Measurements from ENCODE around the gene CELF4. TPM values are rescaled to one million over a fixed set of nuclear protein-coding genes. Genes with fewer than 3 reads are reported as not detected.

The CELF4 gene
- total and polyA plus RNA-seq, 2 donors (not counting 1 experiment from before 2014, with no cell fraction given), result 0.17 TPM; not detected in 1

GRCh38 chr18:37254973-37255372 lies 310.6 kb downstream of the CELF4 start:
- no peak overlapping the region for H3K9ac ChIP-seq (ENCODE audit: insufficient read depth, low read length)
- H3K27me3 ChIP-seq (ENCODE audit: control insufficient read depth, insufficient read depth, low read length), result peaks cover 13% of the 10 kb centered on the region
- TF ChIP-seq EZH2 (IDR thresholded peaks at IDR 0.05; ENCODE audit: low read length, missing control alignments), result no peak
- TF ChIP-seq CTCF (conservative IDR thresholded peaks at IDR 0.05 in 1 of 2, IDR thresholded peaks at IDR 0.05 in 1 of 2; ENCODE audit: low read depth in 1 of 2, low read length in 2 of 2), result no peak
- H3K9me3 ChIP-seq (ENCODE audit: control insufficient read depth, insufficient read depth, low read depth, low read length), result no peaks in the 10 kb centered on the region
- H4K20me1 ChIP-seq (ENCODE audit: control insufficient read depth, extremely low read depth, insufficient read depth, low read length), result no peaks in the 10 kb centered on the region
- no peaks in the 10 kb centered on the region for H3K4me1 ChIP-seq (ENCODE audit: control insufficient read depth, extremely low read depth, insufficient read depth, low read length)
- no peak overlapping the region for H3K4me2 ChIP-seq (ENCODE audit: extremely low read depth, insufficient read depth, low read length)
- H3K79me2 ChIP-seq (ENCODE audit: control insufficient read depth, insufficient read depth, low read length), result no peaks in the 10 kb centered on the region
- no peaks in the 10 kb centered on the region for H3K36me3 ChIP-seq (ENCODE audit: control insufficient read depth, insufficient read depth, low read length)
- DNase-seq (ENCODE audit: low read depth in 2 of 2), result no peak
- H3K27ac ChIP-seq (ENCODE audit: insufficient read depth, low read length), result no peak overlapping the region
- no peak overlapping the region for H3K4me3 ChIP-seq (replicated peaks in 1 of 4; ENCODE audit: control extremely low read depth in 1 of 4, insufficient read depth in 1 of 4, low read depth in 3 of 4, low read length in 4 of 4)
- no peak overlapping the region for H2AFZ ChIP-seq (ENCODE audit: low read length)

GRCh38 chr18:37254236-37254754 lies 311.3 kb downstream of the CELF4 start:
- Histone ChIP-seq H3K4me3 (replicated peaks in 1 of 4; ENCODE audit: control extremely low read depth in 1 of 4, insufficient read depth in 1 of 4, low read depth in 3 of 4, low read length in 4 of 4) (no peak overlapping the region), H3K27ac (ENCODE audit: insufficient read depth, low read length) (no peak overlapping the region), H4K20me1 (ENCODE audit: control insufficient read depth, extremely low read depth, insufficient read depth, low read length) (no peaks in the 10 kb centered on the region), H2AFZ (ENCODE audit: low read length) (no peak overlapping the region), H3K4me1 (ENCODE audit: control insufficient read depth, extremely low read depth, insufficient read depth, low read length) (no peaks in the 10 kb centered on the region), H3K9me3 (ENCODE audit: control insufficient read depth, insufficient read depth, low read depth, low read length) (no peaks in the 10 kb centered on the region), H3K4me2 (ENCODE audit: extremely low read depth, insufficient read depth, low read length) (no peak overlapping the region), H3K79me2 (ENCODE audit: control insufficient read depth, insufficient read depth, low read length) (no peaks in the 10 kb centered on the region), H3K36me3 (ENCODE audit: control insufficient read depth, insufficient read depth, low read length) (no peaks in the 10 kb centered on the region), H3K27me3 (ENCODE audit: control insufficient read depth, insufficient read depth, low read length) (peaks cover 13% of the 10 kb centered on the region), H3K9ac (ENCODE audit: insufficient read depth, low read length) (no peak overlapping the region)
- no peak for TF ChIP-seq CTCF (conservative IDR thresholded peaks at IDR 0.05 in 1 of 2, IDR thresholded peaks at IDR 0.05 in 1 of 2; ENCODE audit: low read depth in 1 of 2, low read length in 2 of 2)
- TF ChIP-seq EZH2 (IDR thresholded peaks at IDR 0.05; ENCODE audit: low read length, missing control alignments), result no peak
- no peak for DNase-seq (ENCODE audit: low read depth in 2 of 2)

- Histone ChIP-seq H3K27me3 (ENCODE audit: control insufficient read depth, insufficient read depth, low read length) (peaks cover 13% of the 10 kb centered on the region), H2AFZ (ENCODE audit: low read length) (no peak overlapping the region)
Observed at GRCh38 chr18:37253394-37254235, 312.0 kb downstream of the CELF4 start.

More at GRCh38 chr18:37253394-37254235, 312.0 kb downstream of the CELF4 start:
- Histone ChIP-seq H3K4me1 (ENCODE audit: control insufficient read depth, extremely low read depth, insufficient read depth, low read length) (no peaks in the 10 kb centered on the region), H4K20me1 (ENCODE audit: control insufficient read depth, extremely low read depth, insufficient read depth, low read length) (no peaks in the 10 kb centered on the region), H3K79me2 (ENCODE audit: control insufficient read depth, insufficient read depth, low read length) (no peaks in the 10 kb centered on the region), H3K4me3 (replicated peaks in 1 of 4; ENCODE audit: control extremely low read depth in 1 of 4, insufficient read depth in 1 of 4, low read depth in 3 of 4, low read length in 4 of 4) (no peak overlapping the region), H3K27ac (ENCODE audit: insufficient read depth, low read length) (no peak overlapping the region), H3K9me3 (ENCODE audit: control insufficient read depth, insufficient read depth, low read depth, low read length) (no peaks in the 10 kb centered on the region), H3K4me2 (ENCODE audit: extremely low read depth, insufficient read depth, low read length) (no peak overlapping the region), H3K9ac (ENCODE audit: insufficient read depth, low read length) (no peak overlapping the region), H3K36me3 (ENCODE audit: control insufficient read depth, insufficient read depth, low read length) (no peaks in the 10 kb centered on the region)
- TF ChIP-seq CTCF (conservative IDR thresholded peaks at IDR 0.05 in 1 of 2, IDR thresholded peaks at IDR 0.05 in 1 of 2; ENCODE audit: low read depth in 1 of 2, low read length in 2 of 2) (no peak), EZH2 (IDR thresholded peaks at IDR 0.05; ENCODE audit: low read length, missing control alignments) (no peak)
- no peak for DNase-seq (ENCODE audit: low read depth in 2 of 2)
